ENCODE data around the gene ARSK.
A peak's percentile ranks its signal among the peaks of the same experiment; 100 is the strongest.

ARSK gene

DNA sequence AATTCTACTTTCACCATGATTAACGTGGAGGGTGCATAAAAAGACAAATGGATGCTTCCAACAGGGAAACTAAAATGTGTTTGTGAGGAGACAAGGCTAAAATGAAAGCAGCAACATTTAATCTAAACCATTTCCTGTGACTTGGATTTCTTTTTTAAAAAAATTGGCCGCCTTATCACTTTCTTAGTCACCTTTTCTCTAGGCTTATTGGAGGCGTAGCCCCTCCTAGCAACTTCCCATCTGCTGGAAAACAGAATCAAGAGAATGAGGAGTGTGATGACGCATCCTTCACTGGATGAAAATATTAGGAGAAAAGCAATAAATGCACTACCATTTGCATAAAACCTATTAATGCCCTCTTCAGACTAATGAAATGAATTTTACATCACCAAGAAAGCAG is 64.2 kb downstream of the ARSK start:
- no peak overlapping the region for H3K4me3 ChIP-seq (ENCODE audit: low read length)
- no peak overlapping the region for H2BK120ac ChIP-seq (ENCODE audit: low read depth, low read length)
- DNase-seq = no peak
- H3K4me2 ChIP-seq (ENCODE audit: low read length) = no peak overlapping the region
- peaks cover 22% of the 10 kb centered on the region for H3K27me3 ChIP-seq (ENCODE audit: insufficient read depth, low read length, poor library complexity)
- no peaks in the 10 kb centered on the region for H3K4me1 ChIP-seq (ENCODE audit: control insufficient read depth, low read depth, low read length)
- no peak overlapping the region for H2BK5ac ChIP-seq (ENCODE audit: low read length)
- H2AK5ac ChIP-seq (ENCODE audit: low read length) = no peak overlapping the region
- WGBS (ENCODE audit: extremely low coverage, insufficient coverage, low lambda C conversion rate) = no CpG with 5 or more reads among the region's 4 CpGs
- H4K5ac ChIP-seq (ENCODE audit: low read length) = no peak overlapping the region
- no peak overlapping the region for H3K4ac ChIP-seq (ENCODE audit: low read depth, low read length)
- H2BK15ac ChIP-seq (replicated peaks; ENCODE audit: low read depth) = no peak overlapping the region
- no peak overlapping the region for H3K9ac ChIP-seq (ENCODE audit: low read length)
- no peak overlapping the region for H4K8ac ChIP-seq (ENCODE audit: low read depth, low read length)
- H3K79me2 ChIP-seq (ENCODE audit: control insufficient read depth, insufficient read depth, low read length) = no peaks in the 10 kb centered on the region
- no peaks in the 10 kb centered on the region for H3K36me3 ChIP-seq (ENCODE audit: control insufficient read depth, insufficient read depth, low read length)
- H3K79me1 ChIP-seq (ENCODE audit: low read length) = no peaks in the 10 kb centered on the region
- H3K18ac ChIP-seq (ENCODE audit: low read length) = no peak overlapping the region
- H3K27ac ChIP-seq (ENCODE audit: low read depth, low read length) = no peak overlapping the region
- H3K23ac ChIP-seq (ENCODE audit: low read length) = no peak overlapping the region
- H3K56ac ChIP-seq (ENCODE audit: low read length) = no peak overlapping the region

DNA sequence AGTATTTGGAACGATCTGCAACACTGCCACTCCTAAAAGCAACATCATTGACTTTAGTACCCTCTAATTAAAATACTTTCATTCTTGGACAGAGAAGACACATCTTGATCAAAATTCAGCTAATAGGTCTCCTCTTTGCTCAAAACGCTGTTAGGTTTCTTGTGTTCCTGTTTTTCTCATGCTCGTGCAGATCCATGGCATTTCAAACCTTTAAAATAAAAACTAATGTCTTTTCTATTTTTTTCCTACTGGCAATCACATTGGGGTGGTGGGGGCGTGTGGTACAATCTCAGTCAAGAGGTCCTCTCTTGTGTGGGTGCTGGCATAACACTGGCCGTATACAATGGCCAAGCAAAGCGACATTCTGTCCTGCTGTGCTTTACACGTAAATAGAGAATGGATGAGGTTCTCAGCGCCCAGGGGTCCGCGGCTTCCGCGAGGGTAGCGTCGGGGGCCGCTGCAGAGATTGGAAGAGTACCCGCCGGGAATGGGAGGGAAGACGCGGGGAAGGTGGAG is 64.7 kb downstream of the ARSK start:
- no peaks in the 10 kb centered on the region for H3K79me1 ChIP-seq (ENCODE audit: low read length)
- no peak overlapping the region for H3K4ac ChIP-seq (ENCODE audit: low read depth, low read length)
- H2BK120ac ChIP-seq (ENCODE audit: low read depth, low read length) = no peak overlapping the region
- H2BK5ac ChIP-seq (ENCODE audit: low read length) = no peak overlapping the region
- peak overlapping the region; percentile 37 for H3K23ac ChIP-seq (ENCODE audit: low read length)
- H3K56ac ChIP-seq (ENCODE audit: low read length) = peak overlapping the region; percentile 91
- H3K27ac ChIP-seq (ENCODE audit: low read depth, low read length) = no peak overlapping the region
- H4K8ac ChIP-seq (ENCODE audit: low read depth, low read length) = no peak overlapping the region
- peak overlapping the region; percentile 20 for H3K4me3 ChIP-seq (ENCODE audit: low read length)
- no peak overlapping the region for H2AK5ac ChIP-seq (ENCODE audit: low read length)
- H4K5ac ChIP-seq (ENCODE audit: low read length) = no peak overlapping the region
- peaks cover 22% of the 10 kb centered on the region for H3K27me3 ChIP-seq (ENCODE audit: insufficient read depth, low read length, poor library complexity)
- no peaks in the 10 kb centered on the region for H3K4me1 ChIP-seq (ENCODE audit: control insufficient read depth, low read depth, low read length)
- H3K4me2 ChIP-seq (ENCODE audit: low read length) = peak overlapping the region; percentile 87
- no peaks in the 10 kb centered on the region for H3K79me2 ChIP-seq (ENCODE audit: control insufficient read depth, insufficient read depth, low read length)
- H3K18ac ChIP-seq (ENCODE audit: low read length) = peak overlapping the region; percentile 13
- peak overlapping the region; percentile 73 for H3K9ac ChIP-seq (ENCODE audit: low read length)
- DNase-seq = no peak
- no peak overlapping the region for H2BK15ac ChIP-seq (replicated peaks; ENCODE audit: low read depth)
- no CpG with 5 or more reads among the region's 19 CpGs for WGBS (ENCODE audit: extremely low coverage, insufficient coverage, low lambda C conversion rate)
- H3K36me3 ChIP-seq (ENCODE audit: control insufficient read depth, insufficient read depth, low read length) = no peaks in the 10 kb centered on the region

DNA sequence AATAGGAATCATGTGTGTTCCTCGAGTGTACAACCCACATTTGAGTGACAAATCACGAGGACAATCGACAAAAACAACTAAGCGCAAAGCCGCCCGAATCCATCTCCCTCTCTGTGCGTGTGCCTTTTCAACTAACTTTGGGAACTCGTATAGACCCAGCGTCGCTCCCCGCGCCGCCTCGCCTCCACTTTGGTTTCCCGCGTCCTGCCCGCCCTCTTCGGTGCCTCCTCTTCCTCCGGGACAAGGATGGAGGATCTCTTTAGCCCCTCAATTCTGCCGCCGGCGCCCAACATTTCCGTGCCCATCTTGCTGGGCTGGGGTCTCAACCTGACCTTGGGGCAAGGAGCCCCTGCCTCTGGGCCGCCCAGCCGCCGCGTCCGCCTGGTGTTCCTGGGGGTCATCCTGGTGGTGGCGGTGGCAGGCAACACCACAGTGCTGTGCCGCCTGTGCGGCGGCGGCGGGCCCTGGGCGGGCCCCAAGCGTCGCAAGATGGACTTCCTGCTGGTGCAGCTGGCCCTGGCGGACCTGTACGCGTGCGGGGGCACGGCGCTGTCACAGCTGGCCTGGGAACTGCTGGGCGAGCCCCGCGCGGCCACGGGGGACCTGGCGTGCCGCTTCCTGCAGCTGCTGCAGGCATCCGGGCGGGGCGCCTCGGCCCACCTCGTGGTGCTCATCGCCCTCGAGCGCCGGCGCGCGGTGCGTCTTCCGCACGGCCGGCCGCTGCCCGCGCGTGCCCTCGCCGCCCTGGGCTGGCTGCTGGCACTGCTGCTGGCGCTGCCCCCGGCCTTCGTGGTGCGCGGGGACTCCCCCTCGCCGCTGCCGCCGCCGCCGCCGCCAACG is 65.3 kb downstream of the ARSK start, which contains the start of gene GPR150:
TSS of gene GPR150 (plus strand) at position 58 of the 840 bp plus-strand sequence. CDS start at position 247, 189 bp downstream.
- H3K79me1 ChIP-seq (ENCODE audit: low read length) = no peaks in the 10 kb centered on the region
- no peak within 1 kb of the TSS for H4K8ac ChIP-seq (ENCODE audit: low read depth, low read length)
- peak within 1 kb of the TSS; percentile 91 for H3K56ac ChIP-seq (ENCODE audit: low read length)
- H3K27me3 ChIP-seq (ENCODE audit: insufficient read depth, low read length, poor library complexity) = peaks cover 22% of the 10 kb centered on the region
- H2BK5ac ChIP-seq (ENCODE audit: low read length) = no peak within 1 kb of the TSS
- H3K4me1 ChIP-seq (ENCODE audit: control insufficient read depth, low read depth, low read length) = no peaks in the 10 kb centered on the region
- no peak within 1 kb of the TSS for H2BK120ac ChIP-seq (ENCODE audit: low read depth, low read length)
- no peaks in the 10 kb centered on the region for H3K79me2 ChIP-seq (ENCODE audit: control insufficient read depth, insufficient read depth, low read length)
- H3K4me2 ChIP-seq (ENCODE audit: low read length) = peak within 1 kb of the TSS; percentile 87
- H3K9ac ChIP-seq (ENCODE audit: low read length) = peak within 1 kb of the TSS; percentile 73
- H3K36me3 ChIP-seq (ENCODE audit: control insufficient read depth, insufficient read depth, low read length) = no peaks in the 10 kb centered on the region
- no peak within 1 kb of the TSS for H2BK15ac ChIP-seq (replicated peaks; ENCODE audit: low read depth)
- peak within 1 kb of the TSS; percentile 31 for H3K18ac ChIP-seq (ENCODE audit: low read length)
- peak; percentile 57 for DNase-seq
- peak within 1 kb of the TSS; percentile 22 for H3K4me3 ChIP-seq (ENCODE audit: low read length)
- H3K27ac ChIP-seq (ENCODE audit: low read depth, low read length) = no peak within 1 kb of the TSS
- WGBS (ENCODE audit: extremely low coverage, insufficient coverage, low lambda C conversion rate) = no CpG with 5 or more reads among the region's 85 CpGs
- H2AK5ac ChIP-seq (ENCODE audit: low read length) = no peak within 1 kb of the TSS
- peak within 1 kb of the TSS; percentile 37 for H3K23ac ChIP-seq (ENCODE audit: low read length)
- no peak within 1 kb of the TSS for H4K5ac ChIP-seq (ENCODE audit: low read length)
- H3K4ac ChIP-seq (ENCODE audit: low read depth, low read length) = no peak within 1 kb of the TSS

DNA sequence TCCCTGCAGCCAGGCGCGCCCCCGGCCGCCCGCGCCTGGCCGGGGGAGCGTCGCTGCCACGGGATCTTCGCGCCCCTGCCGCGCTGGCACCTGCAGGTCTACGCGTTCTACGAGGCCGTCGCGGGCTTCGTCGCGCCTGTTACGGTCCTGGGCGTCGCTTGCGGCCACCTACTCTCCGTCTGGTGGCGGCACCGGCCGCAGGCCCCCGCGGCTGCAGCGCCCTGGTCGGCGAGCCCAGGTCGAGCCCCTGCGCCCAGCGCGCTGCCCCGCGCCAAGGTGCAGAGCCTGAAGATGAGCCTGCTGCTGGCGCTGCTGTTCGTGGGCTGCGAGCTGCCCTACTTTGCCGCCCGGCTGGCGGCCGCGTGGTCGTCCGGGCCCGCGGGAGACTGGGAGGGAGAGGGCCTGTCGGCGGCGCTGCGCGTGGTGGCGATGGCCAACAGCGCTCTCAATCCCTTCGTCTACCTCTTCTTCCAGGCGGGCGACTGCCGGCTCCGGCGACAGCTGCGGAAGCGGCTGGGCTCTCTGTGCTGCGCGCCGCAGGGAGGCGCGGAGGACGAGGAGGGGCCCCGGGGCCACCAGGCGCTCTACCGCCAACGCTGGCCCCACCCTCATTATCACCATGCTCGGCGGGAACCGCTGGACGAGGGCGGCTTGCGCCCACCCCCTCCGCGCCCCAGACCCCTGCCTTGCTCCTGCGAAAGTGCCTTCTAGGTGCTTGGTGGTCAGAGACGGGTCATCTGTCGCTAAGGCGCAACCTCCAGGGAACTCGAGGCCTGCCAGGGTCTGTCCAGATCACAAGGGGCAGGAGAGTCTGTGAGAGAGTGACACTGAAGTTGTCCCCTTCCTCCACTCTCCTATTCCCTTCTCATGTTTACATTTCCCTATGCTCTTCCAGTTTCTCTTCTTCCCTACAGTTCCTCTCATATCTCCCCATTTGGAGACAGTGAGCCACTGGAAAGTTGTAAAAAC is 66.3 kb downstream of the ARSK start:
- H3K27me3 ChIP-seq (ENCODE audit: insufficient read depth, low read length, poor library complexity) = peaks cover 22% of the 10 kb centered on the region
- DNase-seq = peak; percentile 68
- no peak overlapping the region for H3K4ac ChIP-seq (ENCODE audit: low read depth, low read length)

DNA sequence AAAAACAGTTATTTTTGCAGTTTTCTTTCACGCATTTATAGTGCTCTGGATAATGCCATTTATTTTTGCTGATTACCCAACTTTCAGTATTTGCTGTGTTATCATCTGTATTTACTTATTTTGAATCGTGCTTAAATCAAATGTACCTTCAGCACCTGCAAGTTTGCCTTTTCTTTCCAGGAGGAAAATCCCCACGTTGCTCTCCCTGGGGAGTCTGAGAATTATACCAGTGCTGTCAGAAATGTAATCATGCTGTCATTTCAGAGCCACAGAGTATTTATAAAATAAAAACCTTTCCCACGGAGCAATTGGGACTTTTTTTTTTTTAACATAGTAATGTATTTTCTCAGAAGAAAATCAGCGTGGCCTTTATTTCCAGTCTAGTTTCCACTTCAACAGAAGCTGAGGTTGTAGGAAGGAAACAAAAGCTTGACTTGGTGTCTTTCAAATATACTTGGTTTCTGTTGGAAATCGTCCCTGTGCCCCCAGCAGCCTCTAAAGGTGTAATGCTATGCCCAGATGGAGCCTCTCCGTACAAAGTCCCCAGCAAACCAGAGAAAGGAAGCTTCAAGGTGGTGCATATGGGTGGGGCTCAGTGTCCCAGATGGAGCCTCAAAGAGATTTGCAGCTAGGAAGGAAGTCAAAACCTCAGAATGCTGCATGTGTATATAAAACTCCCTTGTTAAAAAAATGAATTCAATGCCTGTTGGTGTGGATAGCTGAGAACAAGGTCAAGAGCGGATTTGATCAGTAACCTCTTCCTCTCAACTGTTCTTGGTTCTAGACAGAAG is 67.1 kb downstream of the ARSK start:
- DNase-seq = no peak
- no peak overlapping the region for H3K4me2 ChIP-seq (ENCODE audit: low read length)
- WGBS (ENCODE audit: extremely low coverage, insufficient coverage, low lambda C conversion rate) = no CpG with 5 or more reads among the region's 8 CpGs
- H3K36me3 ChIP-seq (ENCODE audit: control insufficient read depth, insufficient read depth, low read length) = no peaks in the 10 kb centered on the region
- H3K4me3 ChIP-seq (ENCODE audit: low read length) = no peak overlapping the region
- H2BK5ac ChIP-seq (ENCODE audit: low read length) = no peak overlapping the region
- H3K4ac ChIP-seq (ENCODE audit: low read depth, low read length) = no peak overlapping the region
- no peak overlapping the region for H2AK5ac ChIP-seq (ENCODE audit: low read length)
- H2BK15ac ChIP-seq (replicated peaks; ENCODE audit: low read depth) = no peak overlapping the region
- H3K27me3 ChIP-seq (ENCODE audit: insufficient read depth, low read length, poor library complexity) = peaks cover 22% of the 10 kb centered on the region
- H3K9ac ChIP-seq (ENCODE audit: low read length) = no peak overlapping the region
- no peak overlapping the region for H3K18ac ChIP-seq (ENCODE audit: low read length)
- H3K27ac ChIP-seq (ENCODE audit: low read depth, low read length) = no peak overlapping the region
- no peak overlapping the region for H3K23ac ChIP-seq (ENCODE audit: low read length)
- H4K5ac ChIP-seq (ENCODE audit: low read length) = no peak overlapping the region
- no peak overlapping the region for H2BK120ac ChIP-seq (ENCODE audit: low read depth, low read length)
- H3K4me1 ChIP-seq (ENCODE audit: control insufficient read depth, low read depth, low read length) = no peaks in the 10 kb centered on the region
- no peaks in the 10 kb centered on the region for H3K79me2 ChIP-seq (ENCODE audit: control insufficient read depth, insufficient read depth, low read length)
- H4K8ac ChIP-seq (ENCODE audit: low read depth, low read length) = no peak overlapping the region
- H3K56ac ChIP-seq (ENCODE audit: low read length) = no peak overlapping the region
- no peaks in the 10 kb centered on the region for H3K79me1 ChIP-seq (ENCODE audit: low read length)

More for the DNA sequence above, 66.3 kb downstream of the ARSK start:
- Histone ChIP-seq H2BK5ac (ENCODE audit: low read length) (no peak overlapping the region), H3K36me3 (ENCODE audit: control insufficient read depth, insufficient read depth, low read length) (no peaks in the 10 kb centered on the region), H2AK5ac (ENCODE audit: low read length) (no peak overlapping the region), H3K4me1 (ENCODE audit: control insufficient read depth, low read depth, low read length) (no peaks in the 10 kb centered on the region), H4K8ac (ENCODE audit: low read depth, low read length) (no peak overlapping the region), H3K18ac (ENCODE audit: low read length) (peak overlapping the region; percentile 31), H3K4me3 (ENCODE audit: low read length) (peak overlapping the region; percentile 22), H4K5ac (ENCODE audit: low read length) (no peak overlapping the region), H3K79me2 (ENCODE audit: control insufficient read depth, insufficient read depth, low read length) (no peaks in the 10 kb centered on the region), H3K56ac (ENCODE audit: low read length) (peak overlapping the region; percentile 91), H2BK15ac (replicated peaks; ENCODE audit: low read depth) (no peak overlapping the region), H3K79me1 (ENCODE audit: low read length) (no peaks in the 10 kb centered on the region), H3K27ac (ENCODE audit: low read depth, low read length) (no peak overlapping the region), H2BK120ac (ENCODE audit: low read depth, low read length) (no peak overlapping the region), H3K4me2 (ENCODE audit: low read length) (peak overlapping the region; percentile 87), H3K9ac (ENCODE audit: low read length) (peak overlapping the region; percentile 73), H3K23ac (ENCODE audit: low read length) (no peak overlapping the region)
- WGBS (ENCODE audit: extremely low coverage, insufficient coverage, low lambda C conversion rate) = no CpG with 5 or more reads among the region's 92 CpGs

Data from mesendoderm (in vitro differentiated cells).